WERI-Rb-1 (cell line): Measurements from ENCODE around the gene EVL.
A peak's percentile ranks its signal among the peaks of the same experiment; 100 is the strongest.

Experiments used
- DNase-seq: peaks from one replicate; pipeline ENCODE4 v3.0.0-alpha.2; 2020
- H3K27ac ChIP-seq: fragments of 250-450 bp; sonication (Bioruptor Pico); 2 replicates; pipeline ENCODE4 v1.5.1; 2020; ENCODE audit warnings: mild to moderate bottlenecking, moderate library complexity
- H3K27me3 ChIP-seq: fragments of 250-450 bp; sonication (Bioruptor Pico); 2 replicates; pipeline ENCODE4 v1.5.1; 2021; ENCODE audit warnings: mild to moderate bottlenecking, low read depth, moderate library complexity; ENCODE audit not compliant: insufficient read depth, severe bottlenecking
- H3K36me3 ChIP-seq: fragments of 250-450 bp; sonication (Bioruptor Pico); 2 replicates; pipeline ENCODE4 v1.5.1; 2020; ENCODE audit warnings: mild to moderate bottlenecking, moderate library complexity
- H3K4me3 ChIP-seq: 2 replicates; pipeline ENCODE4 v1.5.1; 2011; ENCODE audit warnings: low read depth, mild to moderate bottlenecking, control low read depth, low read length
- H3K9me3 ChIP-seq: fragments of 250-450 bp; sonication (Bioruptor Pico); 2 replicates; pipeline ENCODE4 v1.5.1; 2021; ENCODE audit warnings: mild to moderate bottlenecking, moderate library complexity; ENCODE audit not compliant: severe bottlenecking
- TF ChIP-seq, protein P1 (sequence below): IDR thresholded peaks from 2 replicates; pipeline ENCODE4 v1.5.1; 2011; ENCODE audit warnings: low read depth, mild to moderate bottlenecking, control low read depth, inconsistent platforms, low read length

The EVL gene

DNA sequence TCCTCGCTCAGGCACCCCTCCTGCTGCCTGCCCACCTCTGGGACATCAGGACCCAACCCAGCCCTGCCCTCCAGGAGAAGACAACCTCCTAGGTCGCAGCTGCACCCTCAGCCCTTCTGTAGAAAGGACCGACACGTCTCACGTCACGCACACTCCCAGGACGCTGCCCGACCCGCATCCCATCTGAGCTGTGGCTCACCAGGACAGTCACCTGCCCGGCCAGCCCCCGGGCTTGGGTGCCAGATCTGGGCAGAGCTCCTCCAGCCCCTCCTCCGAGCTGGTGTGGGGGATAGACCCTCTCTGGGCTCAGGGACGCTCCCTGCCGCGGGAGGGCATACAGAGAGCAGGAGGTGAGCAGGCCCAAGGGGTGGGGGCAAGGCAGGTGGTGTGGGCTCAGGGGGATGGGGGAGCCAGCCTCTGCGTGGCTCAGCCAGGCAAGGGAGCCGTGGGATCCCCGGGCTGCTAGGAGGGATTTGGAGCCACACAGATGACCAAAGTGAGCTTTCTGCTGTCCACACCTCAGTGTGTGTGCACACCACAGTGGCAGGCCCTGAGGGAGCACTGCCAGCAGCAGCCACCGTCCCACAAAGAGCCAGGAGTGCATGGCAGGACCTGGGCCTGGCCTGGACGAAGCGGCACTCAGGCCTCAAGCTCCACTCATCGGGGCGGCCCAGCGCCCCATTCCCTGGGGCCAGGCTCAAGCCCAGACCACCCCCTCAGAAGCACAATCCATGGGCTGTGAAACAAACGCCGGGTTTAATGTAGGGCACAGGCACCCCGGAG is 80.7 kb downstream of the EVL start:
- Histone ChIP-seq H3K9me3 (no peaks in the 10 kb centered on the region), H3K27ac (peak overlapping the region; percentile 36; the same call in 1 of the 2 replicates), H3K4me3 (no peak overlapping the region), H3K27me3 (no peaks in the 10 kb centered on the region), H3K36me3 (no peaks in the 10 kb centered on the region)
- TF ChIP-seq, protein P1, sequence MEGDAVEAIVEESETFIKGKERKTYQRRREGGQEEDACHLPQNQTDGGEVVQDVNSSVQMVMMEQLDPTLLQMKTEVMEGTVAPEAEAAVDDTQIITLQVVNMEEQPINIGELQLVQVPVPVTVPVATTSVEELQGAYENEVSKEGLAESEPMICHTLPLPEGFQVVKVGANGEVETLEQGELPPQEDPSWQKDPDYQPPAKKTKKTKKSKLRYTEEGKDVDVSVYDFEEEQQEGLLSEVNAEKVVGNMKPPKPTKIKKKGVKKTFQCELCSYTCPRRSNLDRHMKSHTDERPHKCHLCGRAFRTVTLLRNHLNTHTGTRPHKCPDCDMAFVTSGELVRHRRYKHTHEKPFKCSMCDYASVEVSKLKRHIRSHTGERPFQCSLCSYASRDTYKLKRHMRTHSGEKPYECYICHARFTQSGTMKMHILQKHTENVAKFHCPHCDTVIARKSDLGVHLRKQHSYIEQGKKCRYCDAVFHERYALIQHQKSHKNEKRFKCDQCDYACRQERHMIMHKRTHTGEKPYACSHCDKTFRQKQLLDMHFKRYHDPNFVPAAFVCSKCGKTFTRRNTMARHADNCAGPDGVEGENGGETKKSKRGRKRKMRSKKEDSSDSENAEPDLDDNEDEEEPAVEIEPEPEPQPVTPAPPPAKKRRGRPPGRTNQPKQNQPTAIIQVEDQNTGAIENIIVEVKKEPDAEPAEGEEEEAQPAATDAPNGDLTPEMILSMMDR: no peak
- peak; percentile 37 for DNase-seq

DNA sequence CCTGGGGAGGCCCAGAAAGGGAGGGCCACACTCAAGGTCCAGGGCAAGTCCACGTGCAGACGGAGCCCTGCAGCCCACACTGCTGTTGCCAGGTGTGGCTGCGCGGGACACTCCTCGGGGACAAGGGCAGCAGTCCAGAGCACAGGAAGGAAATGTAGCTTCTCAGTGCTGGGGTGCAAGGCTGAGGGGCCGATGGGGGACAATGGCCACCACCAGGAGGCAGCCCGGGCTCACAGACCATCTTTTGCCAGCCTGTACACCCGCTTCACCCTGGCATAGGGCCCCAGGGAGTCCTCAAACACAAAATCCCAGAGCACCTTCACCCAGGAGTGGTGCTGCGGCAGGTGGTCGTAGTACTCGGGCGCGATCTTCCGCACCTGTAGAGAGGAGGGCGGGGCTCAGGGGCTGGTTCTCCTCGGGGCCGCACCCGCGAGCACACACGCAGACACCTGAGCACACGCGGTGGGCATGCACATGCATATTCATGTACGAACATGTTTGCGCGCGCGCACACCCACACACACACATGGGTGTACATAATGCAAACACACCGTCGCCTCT is 81.4 kb downstream of the EVL start:
- no peaks in the 10 kb centered on the region for H3K36me3 ChIP-seq
- DNase-seq: no peak
- H3K9me3 ChIP-seq: no peaks in the 10 kb centered on the region
- no peak overlapping the region for H3K4me3 ChIP-seq
- TF ChIP-seq, protein P1: no peak
- H3K27ac ChIP-seq: no peak overlapping the region
- H3K27me3 ChIP-seq: no peaks in the 10 kb centered on the region

DNA sequence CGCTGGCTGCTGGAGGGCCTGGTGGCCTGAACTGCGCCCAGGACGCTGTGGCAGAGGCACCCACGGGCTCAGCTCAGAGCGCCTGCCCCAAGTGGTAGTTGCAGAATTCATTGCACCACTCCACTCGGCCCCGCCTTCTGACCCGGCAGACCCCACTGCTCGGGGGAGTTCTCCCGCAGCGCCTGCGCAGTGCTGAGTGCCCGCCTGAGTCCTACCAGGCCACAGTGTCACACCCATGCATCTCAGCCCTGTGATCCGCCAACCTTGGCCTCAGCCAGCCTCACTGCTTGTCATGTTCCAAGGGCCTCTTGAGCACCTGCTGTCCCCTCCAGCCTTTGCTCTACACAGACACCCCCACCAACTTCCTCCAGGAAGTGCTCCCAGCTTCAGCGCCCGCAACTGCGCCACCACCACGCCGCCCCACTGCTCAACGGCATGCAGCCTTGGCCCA is 82.0 kb downstream of the EVL start:
- Histone ChIP-seq H3K9me3 (no peaks in the 10 kb centered on the region), H3K27me3 (no peaks in the 10 kb centered on the region), H3K4me3 (no peak overlapping the region), H3K36me3 (no peaks in the 10 kb centered on the region), H3K27ac (no peak overlapping the region)
- TF ChIP-seq, protein P1: no peak
- DNase-seq: no peak

DNA sequence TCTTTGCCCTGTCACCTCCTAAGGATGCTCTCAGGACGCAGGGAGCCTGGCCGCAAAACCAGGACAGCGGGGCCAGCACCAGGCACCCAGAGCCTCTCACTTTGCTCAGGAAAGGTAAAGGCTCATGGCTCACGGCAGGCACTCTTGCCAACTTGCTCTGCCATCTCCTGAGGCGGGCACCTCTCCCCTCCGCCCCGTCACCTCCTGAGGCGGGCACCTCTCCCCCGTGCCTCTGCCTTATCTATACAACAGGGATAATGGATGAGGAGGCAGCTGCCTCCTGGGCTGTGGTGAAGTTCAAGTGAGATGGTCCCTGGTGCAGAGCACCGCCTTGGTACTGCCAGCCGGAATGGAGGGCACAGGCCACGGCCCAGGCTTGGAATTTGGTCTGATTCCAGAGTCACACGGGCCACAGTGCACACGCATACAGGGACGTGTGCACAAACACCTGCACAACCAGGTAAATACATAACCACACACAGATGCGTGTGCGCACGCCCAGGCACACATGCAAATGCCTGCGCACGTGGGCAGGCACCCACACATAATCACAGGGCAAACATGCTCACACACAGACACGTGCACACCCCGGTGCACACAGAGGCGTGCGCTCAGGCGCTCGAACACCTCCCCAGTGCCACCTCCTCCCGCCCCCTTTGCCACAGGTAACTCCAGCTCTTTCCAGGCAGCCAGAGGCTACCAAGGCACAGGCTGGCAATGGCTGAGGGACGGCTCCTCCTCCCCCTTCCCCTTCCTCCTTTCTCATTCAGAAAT is 82.7 kb downstream of the EVL start:
- H3K9me3 ChIP-seq: no peaks in the 10 kb centered on the region
- DNase-seq: no peak
- no peak overlapping the region for H3K27ac ChIP-seq
- no peaks in the 10 kb centered on the region for H3K27me3 ChIP-seq
- H3K4me3 ChIP-seq: no peak overlapping the region
- H3K36me3 ChIP-seq: no peaks in the 10 kb centered on the region
- TF ChIP-seq, protein P1: no peak

DNA sequence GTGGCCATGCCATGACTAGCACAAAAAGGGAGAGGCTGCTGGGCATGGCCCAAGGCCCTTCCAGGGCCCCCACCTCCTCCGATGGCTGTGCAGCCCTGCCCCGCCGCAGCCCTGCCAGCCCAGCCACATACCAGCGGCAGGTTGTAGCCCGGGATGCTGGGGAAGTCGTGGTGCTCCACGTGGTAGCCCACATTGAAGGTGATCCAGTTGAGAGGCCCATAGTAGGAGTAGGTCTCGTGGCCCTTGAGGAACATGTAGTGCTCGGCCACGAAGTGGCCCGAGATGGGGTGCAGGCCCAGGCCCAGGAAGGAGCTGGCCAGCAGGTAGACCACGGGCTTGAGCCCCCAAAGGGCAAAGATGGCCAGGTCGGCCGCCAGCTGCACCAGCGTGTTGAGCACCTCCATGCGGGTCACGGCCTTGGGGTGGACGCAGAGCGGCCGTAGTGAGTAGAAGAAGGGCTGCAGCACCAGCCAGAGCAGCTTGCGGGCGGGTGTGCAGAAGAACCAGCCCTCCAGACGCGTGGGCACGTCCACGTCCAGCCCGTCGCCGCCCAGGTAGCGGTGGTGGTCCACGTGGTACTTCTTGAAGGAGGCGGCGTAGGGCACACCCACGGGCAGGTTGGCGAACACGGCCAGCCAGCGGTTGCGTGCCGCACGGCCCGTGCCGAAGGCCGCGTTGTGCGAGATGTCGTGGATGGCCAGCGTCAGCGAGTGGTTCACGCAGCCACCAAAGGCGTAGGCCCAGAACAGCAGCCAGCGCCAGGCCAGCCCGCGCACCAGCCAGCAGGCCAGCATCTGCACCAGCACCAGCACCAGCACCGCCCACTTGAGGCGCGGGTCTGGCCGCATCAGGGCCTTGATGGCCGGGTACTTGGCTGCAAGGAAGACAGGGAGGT is 83.9 kb downstream of the EVL start:
- TF ChIP-seq, protein P1: no peak
- no peaks in the 10 kb centered on the region for H3K36me3 ChIP-seq
- no peaks in the 10 kb centered on the region for H3K27me3 ChIP-seq
- H3K9me3 ChIP-seq: no peaks in the 10 kb centered on the region
- no peak overlapping the region for H3K4me3 ChIP-seq
- no peak for DNase-seq
- H3K27ac ChIP-seq: no peak overlapping the region
